Limb (tissue), 2 donors: Measurements from ENCODE around the gene PRR20G.
"Not testable (repeated sequence)": the region's sequence is repeated elsewhere in the genome, so short reads cannot be mapped to it uniquely, and the experiment has no call there.

Source experiments
- DNase-seq, 2 donors: peaks; one replicate each; pipeline ENCODE4 v3.0.0-alpha.2; 2016; ENCODE audit errors: extremely low spot score in 2 of 2

Gene PRR20G

GRCh38 chr3:127299276-127299675, 11.4 kb upstream of the PRR20G start:
- DNase-seq: no peak

- no peak for DNase-seq
Observed at GRCh38 chr3:127296959-127297358, 9.1 kb upstream of the PRR20G start.

GRCh38 chr3:127296166-127296565, 8.3 kb upstream of the PRR20G start:
- no peak for DNase-seq

- not testable (repeated sequence) for DNase-seq
Observed at GRCh38 chr3:127293650-127294049, 5.8 kb upstream of the PRR20G start.

GRCh38 chr3:127291611-127292010, 3.8 kb upstream of the PRR20G start:
- DNase-seq: no peak

- DNase-seq: no peak
Observed at GRCh38 chr3:127291114-127291513, 3.3 kb upstream of the PRR20G start.

- no peak for DNase-seq
Observed at GRCh38 chr3:127289706-127290575, 2.1 kb upstream of the PRR20G start.

GRCh38 chr3:127288921-127289705, 1.3 kb upstream of the PRR20G start:
- DNase-seq: no peak

- DNase-seq: no peak
Observed at GRCh38 chr3:127288343-127288742, 497 bp upstream of the PRR20G start.

GRCh38 chr3:127286571-127287140, 1.2 kb downstream of the PRR20G start:
- no peak for DNase-seq

GRCh38 chr3:127284258-127284657, 3.6 kb downstream of the PRR20G start:
- DNase-seq: no peak

- peak in 1 of 2 donors; percentile 2 for DNase-seq
Observed at GRCh38 chr3:127277561-127277960, 10.3 kb downstream of the PRR20G start.

- DNase-seq: no peak
Observed at GRCh38 chr3:127276995-127277394, 10.9 kb downstream of the PRR20G start.

- DNase-seq: no peak
Observed at GRCh38 chr3:127276396-127276795, 11.4 kb downstream of the PRR20G start.

- DNase-seq: no peak
Observed at GRCh38 chr3:127275287-127275781, 12.5 kb downstream of the PRR20G start.

GRCh38 chr3:127274200-127274760, 13.6 kb downstream of the PRR20G start:
- DNase-seq: no peak

GRCh38 chr3:127273206-127273605, 14.6 kb downstream of the PRR20G start:
- no peak for DNase-seq

GRCh38 chr3:127266186-127266585, 21.7 kb downstream of the PRR20G start:
- DNase-seq: no peak

- DNase-seq: no peak
Observed at GRCh38 chr3:127265581-127265981, 22.3 kb downstream of the PRR20G start.

GRCh38 chr3:127264794-127265514, 22.9 kb downstream of the PRR20G start:
- DNase-seq: no peak

GRCh38 chr3:127264292-127264691, 23.6 kb downstream of the PRR20G start:
- no peak for DNase-seq
